RWPE2 (cell line): Measurements from ENCODE around the gene GAP43.

Source experiments
- ATAC-seq: fragments of 200-7000 bp; cut with Tn5 transposase; 3 replicates; pipeline ENCODE4 v1.9.1; 2021; ENCODE audit warnings: low read depth
- DNase-seq: peaks from one replicate; pipeline ENCODE4 v3.0.0-alpha.2; 2020; ENCODE audit warnings: low spot score
- H3K27ac ChIP-seq: fragments of 450-650 bp; 2 replicates; pipeline ENCODE4 v1.5.1; 2017; ENCODE audit warnings: mild to moderate bottlenecking; ENCODE audit not compliant: poor library complexity, severe bottlenecking
- H3K27me3 ChIP-seq: fragments of 250-450 bp; sonication (Bioruptor Pico); 2 replicates; pipeline ENCODE4 v1.5.1; 2021; ENCODE audit warnings: mild to moderate bottlenecking, moderate library complexity; ENCODE audit not compliant: insufficient read depth, poor library complexity, severe bottlenecking
- H3K36me3 ChIP-seq: fragments of 250-450 bp; sonication (Bioruptor Pico); 2 replicates; pipeline ENCODE4 v1.5.1; 2020; ENCODE audit warnings: low read depth, mild to moderate bottlenecking, moderate library complexity
- H3K4me1 ChIP-seq: fragments of 250-450 bp; sonication (Bioruptor Pico); 2 replicates; pipeline ENCODE4 v1.5.1; 2021; ENCODE audit warnings: mild to moderate bottlenecking, moderate library complexity; ENCODE audit not compliant: insufficient read depth, poor library complexity, severe bottlenecking
- H3K4me3 ChIP-seq: fragments of 250-450 bp; sonication (Bioruptor Pico); 2 replicates; pipeline ENCODE4 v1.5.1; 2021; ENCODE audit warnings: mild to moderate bottlenecking, moderate library complexity; ENCODE audit not compliant: severe bottlenecking
- H3K9me3 ChIP-seq: fragments of 250-450 bp; sonication (Bioruptor Pico); 2 replicates; pipeline ENCODE4 v1.5.1; 2021; ENCODE audit warnings: mild to moderate bottlenecking, moderate library complexity; ENCODE audit not compliant: severe bottlenecking
- CTCF ChIP-seq: fragments of 450-650 bp; IDR thresholded peaks from one replicate; pipeline ENCODE4 v1.5.1; 2017; ENCODE audit warnings: mild to moderate bottlenecking, moderate library complexity; ENCODE audit not compliant: poor library complexity, severe bottlenecking

GAP43 gene

GRCh38 chr3:115644391-115644790, 21.1 kb downstream of the GAP43 start:
- Histone ChIP-seq H3K4me1 (no peaks in the 10 kb centered on the region), H3K9me3 (no peaks in the 10 kb centered on the region), H3K4me3 (no peak overlapping the region), H3K36me3 (no peaks in the 10 kb centered on the region), H3K27ac (no peak overlapping the region), H3K27me3 (no peaks in the 10 kb centered on the region)
- ATAC-seq = no peak
- no peak for TF ChIP-seq CTCF
- DNase-seq = no peak

DNA sequence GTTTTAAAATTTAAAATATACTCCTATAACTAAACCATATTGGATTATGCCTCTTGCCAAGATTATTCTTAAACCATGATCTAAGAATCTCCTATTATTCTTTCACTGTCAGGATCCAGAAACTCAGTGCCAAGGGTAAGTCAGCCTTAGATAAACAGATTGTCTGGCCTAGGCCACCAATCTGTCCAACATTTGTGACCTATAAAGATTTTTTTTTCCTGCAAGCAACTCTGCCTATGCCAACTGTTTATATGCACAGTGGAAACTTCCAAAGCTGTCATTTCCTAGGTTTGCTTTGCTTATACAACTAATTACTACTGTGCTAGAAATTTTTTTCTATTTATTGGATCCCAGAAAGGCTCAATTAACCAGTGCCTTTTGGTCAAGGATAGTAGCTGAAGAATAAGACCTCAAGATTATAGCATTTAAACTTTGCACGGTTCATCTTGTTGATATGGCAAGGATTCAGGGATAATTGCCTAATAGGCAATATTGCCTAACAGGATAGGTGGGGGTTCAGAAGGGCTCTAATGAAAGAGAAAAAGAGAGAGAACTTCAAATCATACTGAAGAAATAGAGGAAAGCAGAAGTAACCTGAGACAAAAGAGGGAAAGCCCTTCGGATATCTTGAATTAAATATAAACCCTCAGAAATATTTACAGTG, 22.8 kb downstream of the GAP43 start:
- no peak for TF ChIP-seq CTCF
- Histone ChIP-seq H3K4me1 (no peaks in the 10 kb centered on the region), H3K36me3 (no peaks in the 10 kb centered on the region), H3K27me3 (no peaks in the 10 kb centered on the region), H3K4me3 (no peak overlapping the region), H3K27ac (no peak overlapping the region), H3K9me3 (no peaks in the 10 kb centered on the region)
- DNase-seq (no peak), ATAC-seq (no peak)

DNA sequence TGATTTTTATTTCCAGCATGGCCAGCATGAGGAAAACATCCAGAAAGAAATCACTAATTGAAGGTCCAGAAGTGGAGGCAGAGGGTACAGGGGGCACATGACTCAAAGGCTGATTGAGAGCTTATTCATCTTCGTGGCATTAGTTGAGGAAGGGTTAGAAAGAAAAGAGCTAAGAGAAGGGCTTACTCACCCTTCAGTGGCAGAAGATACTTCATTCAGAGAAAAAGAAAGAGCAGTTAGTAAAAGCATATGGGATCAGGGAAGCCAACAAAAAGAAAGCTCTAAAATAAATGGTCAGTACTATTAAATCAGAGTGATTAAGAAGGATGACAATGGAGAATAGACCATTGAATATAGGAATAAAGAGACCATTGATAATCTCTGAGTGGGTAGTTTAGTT, 25.2 kb downstream of the GAP43 start:
- ATAC-seq (peak; percentile 41; the same call in 2 of the 3 replicates), DNase-seq (no peak)
- Histone ChIP-seq H3K27ac (no peak overlapping the region), H3K4me1 (no peaks in the 10 kb centered on the region), H3K27me3 (no peaks in the 10 kb centered on the region), H3K4me3 (no peak overlapping the region), H3K9me3 (no peaks in the 10 kb centered on the region), H3K36me3 (no peaks in the 10 kb centered on the region)
- no peak for TF ChIP-seq CTCF

DNA sequence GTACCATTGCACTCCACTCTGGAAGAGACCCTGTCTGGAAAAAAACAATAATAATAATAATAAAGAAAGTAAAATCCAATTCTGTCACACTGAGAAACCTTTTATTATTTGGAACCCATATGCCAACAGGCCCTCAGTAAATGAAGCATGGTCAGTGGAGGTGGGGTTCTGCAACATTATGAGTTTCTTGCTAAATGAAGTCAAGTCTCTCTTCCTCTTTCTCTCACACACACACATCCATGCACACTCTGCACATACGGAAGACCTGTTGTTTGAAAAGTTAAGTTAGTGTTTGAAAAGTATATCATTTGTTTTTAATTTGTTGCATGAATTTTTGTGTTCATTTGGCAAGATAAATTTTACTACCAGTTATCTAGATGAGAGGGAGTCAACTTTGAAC, 27.8 kb downstream of the GAP43 start:
- H3K27ac ChIP-seq = no peak overlapping the region
- no peak for DNase-seq
- TF ChIP-seq CTCF = no peak
- H3K4me1 ChIP-seq = no peaks in the 10 kb centered on the region
- H3K4me3 ChIP-seq = no peak overlapping the region
- no peak for ATAC-seq
- H3K9me3 ChIP-seq = no peaks in the 10 kb centered on the region
- H3K27me3 ChIP-seq = no peaks in the 10 kb centered on the region
- no peaks in the 10 kb centered on the region for H3K36me3 ChIP-seq

DNA sequence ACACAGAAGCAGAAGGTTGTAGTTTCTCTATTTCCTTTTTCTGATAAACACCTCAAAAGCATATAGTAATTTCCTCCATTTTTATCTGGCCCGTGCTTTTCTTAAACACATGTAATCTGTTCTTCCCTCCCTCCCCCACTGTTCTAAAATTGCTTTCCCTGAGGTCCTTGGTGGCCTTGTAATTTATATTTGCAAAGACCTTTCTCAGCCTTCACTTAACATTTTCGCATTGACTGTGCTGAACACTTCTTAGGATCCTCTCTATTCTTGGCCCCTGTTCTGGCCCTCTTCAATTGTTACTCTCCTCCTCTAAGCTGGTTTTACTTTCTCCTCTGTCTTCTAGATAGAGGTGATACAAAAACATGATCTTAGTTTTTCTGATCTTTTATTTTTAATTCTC, 28.3 kb downstream of the GAP43 start:
- Histone ChIP-seq H3K27me3 (no peaks in the 10 kb centered on the region), H3K9me3 (no peaks in the 10 kb centered on the region), H3K36me3 (no peaks in the 10 kb centered on the region), H3K27ac (no peak overlapping the region), H3K4me3 (no peak overlapping the region), H3K4me1 (no peaks in the 10 kb centered on the region)
- DNase-seq (no peak), ATAC-seq (no peak)
- TF ChIP-seq CTCF = no peak
